22Rv1 (cell line): ENCODE results near the gene MAN1C1.

Experiments
- ZFX ChIP-seq: fragments of 450-650 bp; IDR thresholded peaks from 2 replicates; pipeline ENCODE4 v1.6.1; 2017; ENCODE audit warnings: antibody characterized with exemption, borderline replicate concordance
- TF ChIP-seq, protein P1 (sequence below): fragments of 450-650 bp; IDR thresholded peaks from 2 replicates; pipeline ENCODE4 v1.5.1; 2017; ENCODE audit warnings: mild to moderate bottlenecking

DNA sequence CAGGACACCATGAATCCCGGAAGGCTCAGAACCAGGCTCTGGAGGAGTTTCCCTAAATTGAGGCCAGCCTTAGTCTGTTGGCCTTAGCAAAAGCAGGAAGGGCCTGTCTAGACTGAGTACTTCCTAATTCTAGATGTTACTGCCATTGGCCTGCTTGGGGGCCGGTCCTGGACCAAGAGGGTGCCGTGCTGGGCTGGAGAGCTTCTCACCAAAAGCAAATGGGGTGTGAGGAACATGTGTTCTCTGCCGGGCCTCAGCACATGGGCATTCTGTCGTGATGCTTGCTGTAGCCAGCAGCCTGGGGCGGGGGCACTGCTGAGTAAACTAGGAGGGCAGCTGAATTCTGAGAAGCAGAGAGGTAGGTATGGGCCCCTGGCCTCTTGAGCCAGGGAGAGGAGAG, 35.7 kb upstream of the MAN1C1 start:
- TF ChIP-seq, protein P1, sequence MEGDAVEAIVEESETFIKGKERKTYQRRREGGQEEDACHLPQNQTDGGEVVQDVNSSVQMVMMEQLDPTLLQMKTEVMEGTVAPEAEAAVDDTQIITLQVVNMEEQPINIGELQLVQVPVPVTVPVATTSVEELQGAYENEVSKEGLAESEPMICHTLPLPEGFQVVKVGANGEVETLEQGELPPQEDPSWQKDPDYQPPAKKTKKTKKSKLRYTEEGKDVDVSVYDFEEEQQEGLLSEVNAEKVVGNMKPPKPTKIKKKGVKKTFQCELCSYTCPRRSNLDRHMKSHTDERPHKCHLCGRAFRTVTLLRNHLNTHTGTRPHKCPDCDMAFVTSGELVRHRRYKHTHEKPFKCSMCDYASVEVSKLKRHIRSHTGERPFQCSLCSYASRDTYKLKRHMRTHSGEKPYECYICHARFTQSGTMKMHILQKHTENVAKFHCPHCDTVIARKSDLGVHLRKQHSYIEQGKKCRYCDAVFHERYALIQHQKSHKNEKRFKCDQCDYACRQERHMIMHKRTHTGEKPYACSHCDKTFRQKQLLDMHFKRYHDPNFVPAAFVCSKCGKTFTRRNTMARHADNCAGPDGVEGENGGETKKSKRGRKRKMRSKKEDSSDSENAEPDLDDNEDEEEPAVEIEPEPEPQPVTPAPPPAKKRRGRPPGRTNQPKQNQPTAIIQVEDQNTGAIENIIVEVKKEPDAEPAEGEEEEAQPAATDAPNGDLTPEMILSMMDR: no peak
- no peak for TF ChIP-seq ZFX
